Nephron (organoid): ENCODE data around the gene TRIP6.

Experiments
- H3K27ac Mint-ChIP-seq, 3 experiments: 2 replicates each; pipeline ENCODE4 v1.8.0; 2020; ENCODE audit warnings: mixed read lengths in 3 of 3, mild to moderate bottlenecking in 2 of 3, moderate library complexity in 1 of 3
- H3K27me3 Mint-ChIP-seq: 2 replicates; pipeline ENCODE4 v1.8.0; 2021; ENCODE audit warnings: low read depth, mild to moderate bottlenecking, moderate library complexity, mixed read lengths
- H3K36me3 Mint-ChIP-seq: 2 replicates; pipeline ENCODE4 v1.8.0; 2020; ENCODE audit warnings: low read depth, mixed read lengths
- H3K4me1 Mint-ChIP-seq: 2 replicates; pipeline ENCODE4 v1.8.0; 2020; ENCODE audit warnings: mixed read lengths
- H3K4me3 Mint-ChIP-seq, 3 experiments: 2 replicates each; pipeline ENCODE4 v1.8.0; 2020; ENCODE audit warnings: mild to moderate bottlenecking in 3 of 3, mixed read lengths in 3 of 3, moderate library complexity in 2 of 3
- H3K9me3 Mint-ChIP-seq: 2 replicates; pipeline ENCODE4 v1.8.0; 2020; ENCODE audit warnings: mixed read lengths
- CTCF ChIP-seq, 3 experiments: fragments of 200-600 bp; sonication (generic); IDR thresholded peaks; one replicate each; pipeline ENCODE4 v1.5.0; 2021; ENCODE audit warnings: antibody characterized with exemption in 3 of 3; ENCODE audit not compliant: unreplicated experiment in 3 of 3

The TRIP6 gene

GRCh38 chr7:100835903-100836811, 31.0 kb upstream of the TRIP6 start:
- no peaks in the 10 kb centered on the region for H3K36me3 Mint-ChIP-seq
- H3K4me3 Mint-ChIP-seq = peak overlapping the region; percentile 63 to 81 (median 77)
- TF ChIP-seq CTCF (IDR thresholded peaks at IDR 0.05; ENCODE audit: unreplicated experiment in 3 of 3) = no peak
- peak overlapping the region; percentile 96 to 99 (median 98) for H3K27ac Mint-ChIP-seq
- peaks cover 27% of the 10 kb centered on the region for H3K4me1 Mint-ChIP-seq
- H3K9me3 Mint-ChIP-seq = no peaks in the 10 kb centered on the region
- H3K27me3 Mint-ChIP-seq = no peaks in the 10 kb centered on the region

- H3K4me1 Mint-ChIP-seq = peaks cover 27% of the 10 kb centered on the region
- no peaks in the 10 kb centered on the region for H3K9me3 Mint-ChIP-seq
- H3K27ac Mint-ChIP-seq = peak overlapping the region; percentile 96 to 99 (median 98)
- H3K27me3 Mint-ChIP-seq = no peaks in the 10 kb centered on the region
- TF ChIP-seq CTCF (IDR thresholded peaks at IDR 0.05; ENCODE audit: unreplicated experiment in 3 of 3) = no peak
- no peaks in the 10 kb centered on the region for H3K36me3 Mint-ChIP-seq
- H3K4me3 Mint-ChIP-seq = peak overlapping the region; percentile 77 to 81 (median 79)
These were observed 30.4 kb upstream of the TRIP6 start for GRCh38 chr7:100836812-100837098.

GRCh38 chr7:100837099-100837836, 29.9 kb upstream of the TRIP6 start:
- H3K4me3 Mint-ChIP-seq = peak overlapping the region; percentile 77 to 81 (median 79)
- peak overlapping the region; percentile 96 to 99 (median 98) for H3K27ac Mint-ChIP-seq
- no peaks in the 10 kb centered on the region for H3K36me3 Mint-ChIP-seq
- H3K27me3 Mint-ChIP-seq = no peaks in the 10 kb centered on the region
- no peak for TF ChIP-seq CTCF (IDR thresholded peaks at IDR 0.05; ENCODE audit: unreplicated experiment in 3 of 3)
- H3K9me3 Mint-ChIP-seq = no peaks in the 10 kb centered on the region
- H3K4me1 Mint-ChIP-seq = peaks cover 27% of the 10 kb centered on the region

- H3K9me3 Mint-ChIP-seq = no peaks in the 10 kb centered on the region
- no peaks in the 10 kb centered on the region for H3K36me3 Mint-ChIP-seq
- H3K4me3 Mint-ChIP-seq = no peak overlapping the region
- no peaks in the 10 kb centered on the region for H3K27me3 Mint-ChIP-seq
- no peak overlapping the region for H3K27ac Mint-ChIP-seq
- H3K4me1 Mint-ChIP-seq = peaks cover 27% of the 10 kb centered on the region
- no peak for TF ChIP-seq CTCF (IDR thresholded peaks at IDR 0.05; ENCODE audit: unreplicated experiment in 3 of 3)
These were observed 27.8 kb upstream of the TRIP6 start for GRCh38 chr7:100839361-100839760.

- Mint-ChIP-seq H3K9me3 (no peaks in the 10 kb centered on the region), H3K27ac (peak overlapping the region; percentile 52 to 76 (median 69)), H3K4me3 (peak overlapping the region in 2 of 3 experiments; percentile 3 to 50), H3K36me3 (no peaks in the 10 kb centered on the region), H3K27me3 (no peaks in the 10 kb centered on the region), H3K4me1 (peaks cover 24% of the 10 kb centered on the region)
- TF ChIP-seq CTCF (IDR thresholded peaks at IDR 0.05; ENCODE audit: unreplicated experiment in 3 of 3) = no peak
These were observed 26.6 kb upstream of the TRIP6 start for GRCh38 chr7:100840470-100841100.
